Esophagus muscularis mucosa (tissue), 4 donors: ENCODE data around the gene MIOS. TPM values are rescaled to one million over a fixed set of nuclear protein-coding genes. Genes with fewer than 3 reads are reported as not detected.

ENCODE experiments used
- DNase-seq: peaks from one replicate; pipeline ENCODE4 v3.0.0-alpha.2; 2017; ENCODE audit errors: extremely low spot score
- H3K27ac ChIP-seq, 4 donors: fragments of 200-600 bp; sonication (generic); replicated peaks in 1 of 4; 1 replicate in 3 of 4; 2 replicates in 1 of 4; pipeline ENCODE4 v1.5.1; 2016 to 2019; ENCODE audit warnings: mild to moderate bottlenecking in 1 of 4
- H3K27me3 ChIP-seq, 4 donors: fragments of 200-600 bp; sonication (generic); one replicate each; pipeline versions ENCODE4 v1.5.1 to v1.6.0; 2016 to 2019
- H3K36me3 ChIP-seq, 4 donors: fragments of 200-600 bp; sonication (generic); one replicate each; pipeline ENCODE4 v1.5.1; 2016 to 2019
- H3K4me1 ChIP-seq, 4 donors: fragments of 200-600 bp; sonication (generic); one replicate each; pipeline ENCODE4 v1.5.1; 2016 to 2019
- H3K4me3 ChIP-seq, 4 donors: fragments of 200-600 bp; sonication (generic); 1 replicate in 2 of 4; 2 replicates in 2 of 4; pipeline ENCODE4 v1.5.1; 2016 to 2019; ENCODE audit warnings: mild to moderate bottlenecking in 4 of 4, moderate library complexity in 1 of 4
- H3K9me3 ChIP-seq, 4 donors: fragments of 200-600 bp; sonication (generic); 1 replicate in 3 of 4; 2 replicates in 1 of 4; pipeline ENCODE4 v1.5.1; 2016 to 2019
- CTCF ChIP-seq, 3 experiments: fragments of 200-600 bp in 2 of 3; fragments of 450-650 bp in 1 of 3; sonication (generic) in 2 of 3; IDR thresholded peaks; one replicate each; pipeline ENCODE4 v1.5.1; 2017 to 2019; ENCODE audit warnings: antibody characterized with exemption in 3 of 3, mild to moderate bottlenecking in 2 of 3, moderate library complexity in 1 of 3
- EP300 ChIP-seq: sonication (generic); formaldehyde crosslinking; IDR thresholded peaks from one replicate; pipeline ENCODE4 v1.6.1; 2017; ENCODE audit warnings: antibody characterized with exemption
- POLR2A ChIP-seq: fragments of 450-650 bp; IDR thresholded peaks from one replicate; pipeline ENCODE4 v1.6.1; 2017; ENCODE audit warnings: antibody characterized with exemption, moderate library complexity, mild to moderate bottlenecking, low read depth
- POLR2AphosphoS5 ChIP-seq, 2 donors: sonication (generic); formaldehyde crosslinking; IDR thresholded peaks; one replicate each; pipeline ENCODE4 v1.6.1; 2017; ENCODE audit warnings: antibody characterized with exemption in 2 of 2
- WGBS: methylation state at CpG from one replicate; pipeline ENCODE4 v1.1.5; 2018; 5-methylcytosine and 5-hydroxymethylcytosine counted together
- intact Hi-C: fragments of 100-400 bp; cut with DNase I; formaldehyde crosslinking; loops from one replicate; pipeline ENCODE4 v1.15.1; 2023
- total RNA-seq, 4 donors: library from RNA; depleted of rRNA; stranded (reverse); fragments of >200 nt; gene quantifications; one replicate each; pipeline versions ENCODE4 v1.1.0 to v1.2.1, GENCODE V29; 2016

Gene MIOS
- total RNA-seq, 4 donors from 2014 or later: 17.5 to 32.5 (median 25.7) TPM

GRCh38 chr7:7567898-7568531 is 1.3 kb downstream of the MIOS start:
- H3K4me1 ChIP-seq: peaks cover 12 to 39% (median 32%) of the 10 kb centered on the region in 4 donors
- DNase-seq: no peak
- 72% methylated on average over 2 of the region's 2 CpGs for WGBS
- no peaks in the 10 kb centered on the region for H3K27me3 ChIP-seq
- H3K4me3 ChIP-seq: peak overlapping the region; percentile 79 to 95 (median 91)
- no peak overlapping the region for H3K27ac ChIP-seq
- intact Hi-C loops: loop anchor here (5.0 to 10.0 kb wide), 2 partner anchors 69 to 383 kb away; partner anchors contain the start of gene C1GALT1
- H3K9me3 ChIP-seq: no peaks in the 10 kb centered on the region
- H3K36me3 ChIP-seq: peaks cover 0 to 5% (median under 1%) of the 10 kb centered on the region in 4 donors
- TF ChIP-seq CTCF (IDR thresholded peaks at IDR 0.05): no peak
- no peak for TF ChIP-seq POLR2A
- TF ChIP-seq EP300: no peak
- no peak for TF ChIP-seq POLR2AphosphoS5 (IDR thresholded peaks at IDR 0.05)

GRCh38 chr7:7568553-7568952 is 1.9 kb downstream of the MIOS start:
- H3K4me3 ChIP-seq: peak overlapping the region; percentile 79 to 95 (median 91)
- intact Hi-C loops: loop anchor here (5.0 to 10.0 kb wide), 2 partner anchors 69 to 384 kb away; partner anchors contain the start of gene C1GALT1
- H3K4me1 ChIP-seq: peaks cover 12 to 39% (median 32%) of the 10 kb centered on the region in 4 donors
- peaks cover 0 to 10% (median 3%) of the 10 kb centered on the region in 4 donors for H3K36me3 ChIP-seq
- 79% methylated on average over 4 of the region's 4 CpGs for WGBS
- no peak for DNase-seq
- no peak for TF ChIP-seq POLR2AphosphoS5 (IDR thresholded peaks at IDR 0.05)
- no peak for TF ChIP-seq EP300
- TF ChIP-seq POLR2A: no peak
- TF ChIP-seq CTCF (IDR thresholded peaks at IDR 0.05): no peak
- no peaks in the 10 kb centered on the region for H3K9me3 ChIP-seq
- no peak overlapping the region for H3K27ac ChIP-seq
- no peaks in the 10 kb centered on the region for H3K27me3 ChIP-seq

GRCh38 chr7:7569081-7569527 is 2.4 kb downstream of the MIOS start:
- intact Hi-C loops: loop anchor here (5.0 to 10.0 kb wide), 2 partner anchors 68 to 384 kb away; partner anchors contain the start of gene C1GALT1
- Histone ChIP-seq H3K36me3 (peaks cover 0 to 13% (median 3%) of the 10 kb centered on the region in 4 donors), H3K27ac (peak overlapping the region in 1 of 4 donors; percentile 15), H3K9me3 (no peaks in the 10 kb centered on the region), H3K27me3 (no peaks in the 10 kb centered on the region), H3K4me3 (no peak overlapping the region), H3K4me1 (peaks cover 12 to 39% (median 32%) of the 10 kb centered on the region in 4 donors)
- TF ChIP-seq POLR2AphosphoS5 (IDR thresholded peaks at IDR 0.05) (no peak), POLR2A (no peak), EP300 (no peak), CTCF (IDR thresholded peaks at IDR 0.05) (no peak)
- 56% methylated on average over 5 of the region's 5 CpGs for WGBS
- DNase-seq: no peak

GRCh38 chr7:7569615-7570014 is 2.9 kb downstream of the MIOS start:
- Histone ChIP-seq H3K4me1 (peaks cover 12 to 39% (median 32%) of the 10 kb centered on the region in 4 donors), H3K9me3 (no peaks in the 10 kb centered on the region), H3K4me3 (no peak overlapping the region), H3K27me3 (no peaks in the 10 kb centered on the region), H3K36me3 (peaks cover 0 to 13% (median 3%) of the 10 kb centered on the region in 4 donors), H3K27ac (no peak overlapping the region)
- intact Hi-C loops: loop anchor here (5.0 to 10.0 kb wide), 2 partner anchors 68 to 385 kb away; partner anchors contain the start of gene C1GALT1
- no peak for DNase-seq
- WGBS: 88% methylated on average over 3 of the region's 3 CpGs
- TF ChIP-seq CTCF (IDR thresholded peaks at IDR 0.05) (no peak), POLR2AphosphoS5 (IDR thresholded peaks at IDR 0.05) (no peak), POLR2A (no peak), EP300 (no peak)
